HL-60/S4 treated with phorbol 12-myristate 13-acetate at 8.2 ng/mL for 4 days and 3 days (cell line): ENCODE measurements around the gene PTPRJ.

Experiments used
- in situ Hi-C: fragments of 300-500 bp; cut with MboI; formaldehyde crosslinking; loops from 2 replicates; pipeline ENCODE4 v1.15.0; 2022; ENCODE audit warnings: low sequenced_read_pairs

PTPRJ gene

GRCh38 chr11:47992959-47993820 is 12.8 kb downstream of the PTPRJ start:
- in situ Hi-C loops = no loop called here

- in situ Hi-C loops = no loop called here
Observed at GRCh38 chr11:47994417-47994816, 14.1 kb downstream of the PTPRJ start.

- in situ Hi-C loops = no loop called here
Observed at GRCh38 chr11:47995360-47995769, 15.0 kb downstream of the PTPRJ start.

GRCh38 chr11:47997063-47998053 is 17.0 kb downstream of the PTPRJ start:
- in situ Hi-C loops = no loop called here

GRCh38 chr11:47998345-47998732 is 18.0 kb downstream of the PTPRJ start:
- in situ Hi-C loops = no loop called here

GRCh38 chr11:47998733-47999359 is 18.5 kb downstream of the PTPRJ start:
- in situ Hi-C loops = no loop called here

GRCh38 chr11:48000432-48000831 is 20.1 kb downstream of the PTPRJ start:
- in situ Hi-C loops = no loop called here

GRCh38 chr11:48001438-48002021 is 21.2 kb downstream of the PTPRJ start:
- in situ Hi-C loops = no loop called here

GRCh38 chr11:48002561-48002960 is 22.2 kb downstream of the PTPRJ start:
- in situ Hi-C loops = no loop called here

GRCh38 chr11:48003926-48004325 is 23.6 kb downstream of the PTPRJ start:
- in situ Hi-C loops = no loop called here

- in situ Hi-C loops = no loop called here
Observed at GRCh38 chr11:48004456-48004855, 24.1 kb downstream of the PTPRJ start.

- in situ Hi-C loops = no loop called here
Observed at GRCh38 chr11:48005136-48005535, 24.8 kb downstream of the PTPRJ start.

GRCh38 chr11:48005831-48006270 is 25.5 kb downstream of the PTPRJ start:
- in situ Hi-C loops = no loop called here

GRCh38 chr11:48006301-48006992 is 26.1 kb downstream of the PTPRJ start:
- in situ Hi-C loops = no loop called here

- in situ Hi-C loops = no loop called here
Observed at GRCh38 chr11:48007677-48008076, 27.3 kb downstream of the PTPRJ start.

- in situ Hi-C loops = no loop called here
Observed at GRCh38 chr11:48008951-48009270, 28.6 kb downstream of the PTPRJ start.

GRCh38 chr11:48011102-48011797 is 30.9 kb downstream of the PTPRJ start:
- in situ Hi-C loops = no loop called here

- in situ Hi-C loops = no loop called here
Observed at GRCh38 chr11:48011798-48012391, 31.5 kb downstream of the PTPRJ start.

- in situ Hi-C loops = no loop called here
Observed at GRCh38 chr11:48013269-48013901, 33.0 kb downstream of the PTPRJ start.
